BLaER1 (cell line): Measurements from ENCODE around the gene CTPS1.

Source experiments
- H3K27ac ChIP-seq: shearing (Covaris generic); formaldehyde crosslinking; 2 replicates; pipeline ENCODE4 v1.8.1; 2022
- H3K27me3 ChIP-seq: shearing (Covaris generic); formaldehyde crosslinking; 2 replicates; pipeline ENCODE4 v1.8.1; 2022
- H3K36me3 ChIP-seq: shearing (Covaris generic); formaldehyde crosslinking; 2 replicates; pipeline ENCODE4 v1.8.1; 2022
- H3K4me1 ChIP-seq: shearing (Covaris generic); formaldehyde crosslinking; 2 replicates; pipeline ENCODE4 v1.8.1; 2022
- H3K4me2 ChIP-seq: shearing (Covaris generic); formaldehyde crosslinking; 2 replicates; pipeline ENCODE4 v1.8.1; 2022
- H3K4me3 ChIP-seq: shearing (Covaris generic); formaldehyde crosslinking; 2 replicates; pipeline ENCODE4 v1.8.1; 2022
- H3K9ac ChIP-seq: shearing (Covaris generic); formaldehyde crosslinking; 2 replicates; pipeline ENCODE4 v1.8.1; 2022
- H3K9me3 ChIP-seq: shearing (Covaris generic); formaldehyde crosslinking; 2 replicates; pipeline ENCODE4 v1.8.1; 2022
- H4K20me1 ChIP-seq: shearing (Covaris generic); formaldehyde crosslinking; 2 replicates; pipeline ENCODE4 v1.8.1; 2022
- Cebpa-rat ChIP-seq: shearing (Covaris generic); IDR thresholded peaks from 2 replicates; pipeline ENCODE4 v1.8.1; 2022

The CTPS1 gene

DNA sequence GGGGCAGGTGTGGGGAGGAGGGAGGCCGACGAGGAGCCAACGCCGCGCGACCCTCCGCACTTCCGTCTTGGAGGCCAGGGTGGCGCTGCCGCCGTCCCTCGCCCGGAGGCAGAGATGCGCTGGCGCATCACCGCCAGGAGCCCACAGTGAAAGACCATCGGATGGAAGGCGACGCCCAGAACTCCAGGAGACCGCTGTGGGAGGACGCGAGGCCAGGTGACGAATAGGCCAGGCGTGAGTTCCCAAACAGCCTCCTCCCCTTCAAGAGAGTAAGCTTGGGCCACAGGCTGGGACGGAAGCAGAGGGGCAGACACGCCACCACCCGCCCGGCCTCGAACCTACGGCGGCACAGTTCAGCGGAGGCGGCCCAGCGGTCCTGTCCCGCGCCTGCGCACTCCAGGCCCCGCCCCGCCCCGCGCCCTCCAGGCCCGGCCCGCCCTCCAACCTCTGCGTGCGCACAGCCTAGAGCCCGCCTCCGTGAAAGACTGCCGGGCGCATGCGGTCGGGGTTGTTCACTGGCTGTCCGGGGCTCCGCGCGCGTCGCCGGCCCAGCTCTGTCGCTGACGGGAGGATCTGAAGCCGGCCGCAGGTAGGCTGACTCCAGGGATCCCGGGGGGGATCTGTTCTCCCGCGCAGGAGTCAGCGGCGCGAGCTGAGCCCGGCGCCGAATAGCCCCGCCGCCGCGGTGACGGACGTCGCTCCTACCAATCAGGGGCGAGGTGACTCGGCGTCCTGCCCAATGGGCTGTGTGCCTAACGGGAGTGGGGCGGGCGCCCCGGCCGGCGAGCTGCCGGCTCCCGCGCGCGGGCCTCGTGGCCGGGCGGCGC is at the start of gene CTPS1:
CTPS1 (plus strand) TSS at position 456 of the 827 bp plus-strand sequence. CDS start 3,595 bp downstream, outside the sequence.
- peak within 1 kb of the TSS; percentile 99 for H3K9ac ChIP-seq
- H3K27ac ChIP-seq, result peak within 1 kb of the TSS; percentile 100
- no peak for TF ChIP-seq Cebpa-rat
- H4K20me1 ChIP-seq, result peaks cover 31% of the 10 kb centered on the region
- H3K4me3 ChIP-seq, result peak within 1 kb of the TSS; percentile 93
- H3K4me2 ChIP-seq, result peak within 1 kb of the TSS; percentile 96
- peaks cover 44% of the 10 kb centered on the region for H3K4me1 ChIP-seq
- H3K9me3 ChIP-seq, result no peaks in the 10 kb centered on the region
- H3K27me3 ChIP-seq, result no peaks in the 10 kb centered on the region
- H3K36me3 ChIP-seq, result peaks cover 25% of the 10 kb centered on the region

DNA sequence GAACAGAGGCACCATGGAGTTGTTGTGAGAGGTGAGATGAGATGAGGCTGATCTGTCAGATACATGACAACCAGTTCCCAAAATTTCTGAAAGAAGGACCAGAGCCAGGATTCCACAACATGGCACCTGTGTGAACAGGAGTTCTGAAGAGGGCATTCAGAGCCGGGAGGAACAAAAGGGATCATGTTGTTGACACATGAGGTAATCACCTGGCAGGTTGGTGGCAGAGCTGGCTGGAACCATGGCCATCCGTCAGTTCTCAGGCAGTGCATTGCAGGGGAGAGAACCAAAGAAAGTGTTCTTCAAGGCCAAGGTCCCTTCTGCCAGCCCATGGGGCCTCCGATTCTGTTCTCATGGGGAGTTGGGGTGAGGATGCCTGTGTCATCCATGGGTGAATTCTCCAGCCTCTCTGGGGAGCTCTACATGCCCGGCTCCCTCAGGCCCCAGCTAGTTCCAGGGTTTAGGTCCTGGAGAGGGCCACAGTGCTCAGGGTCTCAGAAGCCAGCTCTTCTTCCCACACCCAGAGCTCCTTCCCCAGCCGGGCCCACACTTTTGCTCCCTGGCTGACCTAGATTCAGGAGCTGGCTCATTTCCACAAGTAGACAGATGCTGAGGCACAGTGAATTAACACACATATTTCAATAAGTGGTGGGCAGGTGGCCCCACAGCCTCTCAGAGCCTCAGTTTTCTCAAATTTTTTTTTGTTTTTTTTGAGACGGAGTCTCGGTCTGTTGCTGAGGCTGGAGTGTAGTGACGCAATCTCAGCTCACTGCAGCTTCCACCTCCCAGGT is 49.1 kb upstream of the CTPS1 start:
- H3K9ac ChIP-seq, result no peak overlapping the region
- no peak overlapping the region for H3K4me3 ChIP-seq
- H3K9me3 ChIP-seq, result no peaks in the 10 kb centered on the region
- H3K4me1 ChIP-seq, result peaks cover 34% of the 10 kb centered on the region
- H4K20me1 ChIP-seq, result no peaks in the 10 kb centered on the region
- TF ChIP-seq Cebpa-rat, result no peak
- H3K4me2 ChIP-seq, result no peak overlapping the region
- H3K36me3 ChIP-seq, result no peaks in the 10 kb centered on the region
- H3K27ac ChIP-seq, result no peak overlapping the region
- no peaks in the 10 kb centered on the region for H3K27me3 ChIP-seq

DNA sequence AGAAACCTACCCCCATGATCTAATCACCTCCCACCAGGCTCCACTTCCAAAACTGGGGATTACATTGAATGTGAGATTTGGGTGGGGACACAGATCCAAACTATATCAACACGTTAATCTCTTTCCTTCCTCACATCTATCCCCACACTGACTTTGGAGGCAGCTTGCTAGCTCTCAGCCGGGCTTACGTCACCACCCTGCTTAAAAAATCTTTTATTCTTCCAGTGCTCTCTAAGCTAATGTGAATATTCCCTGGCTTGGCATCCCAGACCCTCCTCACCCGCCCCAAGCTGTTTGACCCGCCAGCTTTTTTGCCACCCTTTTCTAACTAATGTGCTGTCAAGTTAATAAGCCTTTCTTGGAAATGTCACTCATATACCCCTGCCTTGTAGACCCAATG is 47.9 kb upstream of the CTPS1 start:
- Histone ChIP-seq H3K4me1 (peaks cover 21% of the 10 kb centered on the region), H3K9ac (no peak overlapping the region), H3K27me3 (no peaks in the 10 kb centered on the region), H3K9me3 (no peaks in the 10 kb centered on the region), H3K4me3 (no peak overlapping the region), H4K20me1 (no peaks in the 10 kb centered on the region), H3K27ac (no peak overlapping the region), H3K36me3 (no peaks in the 10 kb centered on the region), H3K4me2 (peak overlapping the region; percentile 48)
- no peak for TF ChIP-seq Cebpa-rat

GRCh38 chr1:40932006-40932405 is 47.5 kb upstream of the CTPS1 start:
- no peaks in the 10 kb centered on the region for H3K9me3 ChIP-seq

GRCh38 chr1:40936931-40937339 is 42.6 kb upstream of the CTPS1 start:
- Histone ChIP-seq H3K27ac (no peak overlapping the region), H3K9ac (no peak overlapping the region), H3K4me3 (no peak overlapping the region), H3K9me3 (no peaks in the 10 kb centered on the region), H3K4me2 (no peak overlapping the region), H3K4me1 (peaks cover 5% of the 10 kb centered on the region), H3K27me3 (no peaks in the 10 kb centered on the region), H3K36me3 (no peaks in the 10 kb centered on the region), H4K20me1 (no peaks in the 10 kb centered on the region)
- no peak for TF ChIP-seq Cebpa-rat

More at GRCh38 chr1:40932006-40932405, 47.5 kb upstream of the CTPS1 start:
- Histone ChIP-seq H3K27ac (no peak overlapping the region), H3K27me3 (no peaks in the 10 kb centered on the region), H3K4me3 (no peak overlapping the region), H3K36me3 (no peaks in the 10 kb centered on the region), H3K4me1 (peaks cover 17% of the 10 kb centered on the region), H3K4me2 (peak overlapping the region; percentile 48), H4K20me1 (no peaks in the 10 kb centered on the region), H3K9ac (no peak overlapping the region)
- TF ChIP-seq Cebpa-rat, result no peak

GRCh38 chr1:40938393-40938792 is 41.1 kb upstream of the CTPS1 start:
- H3K36me3 ChIP-seq, result no peaks in the 10 kb centered on the region
- H4K20me1 ChIP-seq, result no peaks in the 10 kb centered on the region
- no peak overlapping the region for H3K4me2 ChIP-seq
- no peaks in the 10 kb centered on the region for H3K27me3 ChIP-seq
- H3K4me1 ChIP-seq, result no peaks in the 10 kb centered on the region
- H3K9ac ChIP-seq, result no peak overlapping the region
- H3K4me3 ChIP-seq, result no peak overlapping the region
- H3K27ac ChIP-seq, result no peak overlapping the region
- no peaks in the 10 kb centered on the region for H3K9me3 ChIP-seq
- no peak for TF ChIP-seq Cebpa-rat

DNA sequence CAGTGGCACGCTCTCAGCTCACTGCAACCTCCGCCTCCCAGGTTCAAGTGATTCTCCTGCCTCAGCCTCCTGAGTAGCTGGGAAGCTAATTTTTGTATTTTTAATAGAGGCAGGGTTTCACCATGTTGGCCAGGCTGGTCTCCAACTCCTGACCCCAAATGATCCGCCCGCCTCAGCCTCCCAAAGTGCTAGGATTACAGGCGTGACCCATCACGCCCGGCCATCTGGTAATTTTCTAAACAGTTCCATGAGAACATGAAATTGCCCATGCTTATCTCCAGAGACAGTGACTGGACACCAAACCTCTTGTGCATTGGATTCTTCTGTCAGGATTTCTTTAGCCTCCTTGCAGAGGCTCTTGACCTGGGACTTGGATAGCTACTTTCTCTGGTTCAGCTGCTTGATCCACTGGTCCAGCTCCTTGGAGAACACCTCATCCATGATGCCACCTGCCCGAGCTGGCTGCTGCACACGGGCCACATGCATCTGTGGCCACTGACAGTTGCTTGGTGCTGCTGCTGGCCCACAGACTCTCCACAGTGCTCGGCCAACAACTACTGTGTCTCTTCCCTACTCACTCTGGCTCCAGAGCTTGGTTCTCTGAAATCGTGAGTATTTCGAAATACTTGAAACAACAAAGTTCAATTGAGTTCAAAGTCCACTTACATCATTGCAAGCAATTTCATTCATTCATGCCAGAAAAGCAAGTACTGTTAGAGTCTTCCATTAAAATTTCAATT is 40.0 kb upstream of the CTPS1 start:
- no peak overlapping the region for H3K4me2 ChIP-seq
- no peaks in the 10 kb centered on the region for H3K27me3 ChIP-seq
- H3K36me3 ChIP-seq, result no peaks in the 10 kb centered on the region
- H3K9me3 ChIP-seq, result no peaks in the 10 kb centered on the region
- H4K20me1 ChIP-seq, result no peaks in the 10 kb centered on the region
- H3K4me1 ChIP-seq, result no peaks in the 10 kb centered on the region
- H3K9ac ChIP-seq, result no peak overlapping the region
- H3K4me3 ChIP-seq, result no peak overlapping the region
- H3K27ac ChIP-seq, result no peak overlapping the region
- TF ChIP-seq Cebpa-rat, result no peak

- no peaks in the 10 kb centered on the region for H3K36me3 ChIP-seq
- no peak for TF ChIP-seq Cebpa-rat
- H4K20me1 ChIP-seq, result no peaks in the 10 kb centered on the region
- no peak overlapping the region for H3K27ac ChIP-seq
- H3K9ac ChIP-seq, result no peak overlapping the region
- H3K4me2 ChIP-seq, result no peak overlapping the region
- no peak overlapping the region for H3K4me3 ChIP-seq
- H3K9me3 ChIP-seq, result no peaks in the 10 kb centered on the region
- H3K27me3 ChIP-seq, result no peaks in the 10 kb centered on the region
- no peaks in the 10 kb centered on the region for H3K4me1 ChIP-seq
Observed at GRCh38 chr1:40944326-40944725, 35.2 kb upstream of the CTPS1 start.

DNA sequence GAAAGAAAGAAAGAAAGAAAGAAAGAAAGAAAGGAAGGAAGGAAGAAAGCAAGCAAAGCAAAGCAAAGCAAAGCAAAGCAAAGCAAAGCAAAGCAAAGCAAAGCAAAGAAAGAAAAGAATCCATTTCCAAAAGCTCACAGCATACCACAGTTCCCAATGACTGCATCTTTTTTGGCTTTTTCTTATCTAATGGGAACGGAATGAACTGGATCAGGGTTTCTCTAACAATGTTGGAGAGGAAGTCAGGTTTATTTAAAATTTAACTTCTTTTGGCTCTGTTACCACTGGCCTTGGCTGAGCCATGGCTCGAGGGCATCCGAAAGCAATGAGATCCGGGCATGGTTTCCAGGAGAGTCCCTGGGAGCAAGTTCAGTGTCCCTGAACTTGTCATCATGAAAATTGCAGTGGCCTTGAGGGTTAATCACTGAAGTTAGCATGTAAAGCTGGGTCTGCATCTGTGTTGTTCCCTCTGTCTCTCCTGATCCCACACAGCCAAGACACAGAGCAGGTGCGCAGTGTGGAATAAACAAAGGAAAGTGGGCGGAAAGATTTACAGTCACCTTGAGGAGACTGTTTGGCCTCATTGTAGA is 34.6 kb upstream of the CTPS1 start:
- Histone ChIP-seq H3K27ac (no peak overlapping the region), H4K20me1 (no peaks in the 10 kb centered on the region), H3K4me2 (no peak overlapping the region), H3K9ac (no peak overlapping the region), H3K4me3 (no peak overlapping the region), H3K4me1 (no peaks in the 10 kb centered on the region), H3K36me3 (no peaks in the 10 kb centered on the region), H3K27me3 (no peaks in the 10 kb centered on the region), H3K9me3 (no peaks in the 10 kb centered on the region)
- no peak for TF ChIP-seq Cebpa-rat
